ENCODE measurements around the gene SCYGR6.
"Not testable (repeated sequence)": the region's sequence is repeated elsewhere in the genome, so short reads cannot be mapped to it uniquely, and the experiment has no call there.

- not testable (repeated sequence) for TF ChIP-seq CTCF (conservative IDR thresholded peaks at IDR 0.05); ZFX (IDR thresholded peaks at IDR 0.05)
Measured at GRCh38 chr2:227722821-227723220, 1.7 kb downstream of the SCYGR6 start.
